ENCODE measurements around the gene PPP1R2B.

PPP1R2B gene

GRCh38 chr5:156865427-156865826 lies 15.3 kb downstream of the PPP1R2B start:
- FAIRE-seq = no peak
- no peak for TF ChIP-seq POU2F2 (IDR thresholded peaks at IDR 0.05; ENCODE audit: low read depth, low read length)
- no peak for TF ChIP-seq POLR2A (IDR thresholded peaks at IDR 0.05; ENCODE audit: low read depth, low read length)
- TF ChIP-seq POLR2AphosphoS5 (IDR thresholded peaks at IDR 0.05; ENCODE audit: low read depth, low read length) = no peak
- no peak for TF ChIP-seq PAX5 (IDR thresholded peaks at IDR 0.05; ENCODE audit: insufficient read depth, low read length, severe bottlenecking)
- no peak for TF ChIP-seq TAF1 (IDR thresholded peaks at IDR 0.05; ENCODE audit: low read depth, low read length)
- TF ChIP-seq SPI1 (IDR thresholded peaks at IDR 0.05; ENCODE audit: low read depth, low read length) = no peak
- DNase-seq (ENCODE audit: insufficient read length, low spot score) = no peak

- FAIRE-seq (no peak), DNase-seq (ENCODE audit: insufficient read length, low spot score) (no peak)
- TF ChIP-seq POU2F2 (IDR thresholded peaks at IDR 0.05; ENCODE audit: low read depth, low read length) (no peak), PAX5 (IDR thresholded peaks at IDR 0.05; ENCODE audit: insufficient read depth, low read length, severe bottlenecking) (no peak), POLR2AphosphoS5 (IDR thresholded peaks at IDR 0.05; ENCODE audit: low read depth, low read length) (no peak), SPI1 (IDR thresholded peaks at IDR 0.05; ENCODE audit: low read depth, low read length) (no peak), POLR2A (IDR thresholded peaks at IDR 0.05; ENCODE audit: low read depth, low read length) (no peak), TAF1 (IDR thresholded peaks at IDR 0.05; ENCODE audit: low read depth, low read length) (no peak)
These were observed 20.4 kb downstream of the PPP1R2B start for GRCh38 chr5:156870498-156870839.

- no peak for DNase-seq (ENCODE audit: insufficient read length, low spot score)
- TF ChIP-seq PAX5 (IDR thresholded peaks at IDR 0.05; ENCODE audit: insufficient read depth, low read length, severe bottlenecking) (no peak), SPI1 (IDR thresholded peaks at IDR 0.05; ENCODE audit: low read depth, low read length) (no peak), POLR2A (IDR thresholded peaks at IDR 0.05; ENCODE audit: low read depth, low read length) (no peak)
- FAIRE-seq = no peak
These were observed 21.1 kb downstream of the PPP1R2B start for GRCh38 chr5:156871212-156871611.

- DNase-seq (ENCODE audit: insufficient read length, low spot score) (no peak), FAIRE-seq (no peak)
- TF ChIP-seq POLR2AphosphoS5 (IDR thresholded peaks at IDR 0.05; ENCODE audit: low read depth, low read length) (no peak), TAF1 (IDR thresholded peaks at IDR 0.05; ENCODE audit: low read depth, low read length) (no peak), POU2F2 (IDR thresholded peaks at IDR 0.05; ENCODE audit: low read depth, low read length) (no peak), POLR2A (IDR thresholded peaks at IDR 0.05; ENCODE audit: low read depth, low read length) (no peak), SPI1 (IDR thresholded peaks at IDR 0.05; ENCODE audit: low read depth, low read length) (no peak), PAX5 (IDR thresholded peaks at IDR 0.05; ENCODE audit: insufficient read depth, low read length, severe bottlenecking) (no peak)
These were observed 29.7 kb downstream of the PPP1R2B start for GRCh38 chr5:156879665-156880285.

- no peak for FAIRE-seq
- DNase-seq (ENCODE audit: insufficient read length, low spot score) = no peak
- no peak for TF ChIP-seq SPI1 (IDR thresholded peaks at IDR 0.05; ENCODE audit: low read depth, low read length)
- no peak for TF ChIP-seq POLR2A (IDR thresholded peaks at IDR 0.05; ENCODE audit: low read depth, low read length)
- no peak for TF ChIP-seq PAX5 (IDR thresholded peaks at IDR 0.05; ENCODE audit: insufficient read depth, low read length, severe bottlenecking)
- no peak for TF ChIP-seq POLR2AphosphoS5 (IDR thresholded peaks at IDR 0.05; ENCODE audit: low read depth, low read length)
- TF ChIP-seq TAF1 (IDR thresholded peaks at IDR 0.05; ENCODE audit: low read depth, low read length) = no peak
- TF ChIP-seq POU2F2 (IDR thresholded peaks at IDR 0.05; ENCODE audit: low read depth, low read length) = no peak
These were observed 33.3 kb downstream of the PPP1R2B start for GRCh38 chr5:156883316-156883875.

- TF ChIP-seq SPI1 (IDR thresholded peaks at IDR 0.05; ENCODE audit: low read depth, low read length) = no peak
- no peak for TF ChIP-seq POU2F2 (IDR thresholded peaks at IDR 0.05; ENCODE audit: low read depth, low read length)
- no peak for TF ChIP-seq TAF1 (IDR thresholded peaks at IDR 0.05; ENCODE audit: low read depth, low read length)
- no peak for TF ChIP-seq PAX5 (IDR thresholded peaks at IDR 0.05; ENCODE audit: insufficient read depth, low read length, severe bottlenecking)
- TF ChIP-seq POLR2A (IDR thresholded peaks at IDR 0.05; ENCODE audit: low read depth, low read length) = no peak
- no peak for TF ChIP-seq POLR2AphosphoS5 (IDR thresholded peaks at IDR 0.05; ENCODE audit: low read depth, low read length)
These were observed 38.4 kb downstream of the PPP1R2B start for GRCh38 chr5:156888520-156888919.

GRCh38 chr5:156892223-156892622 lies 42.1 kb downstream of the PPP1R2B start:
- DNase-seq (ENCODE audit: insufficient read length, low spot score) (no peak), FAIRE-seq (no peak)
- TF ChIP-seq PAX5 (IDR thresholded peaks at IDR 0.05; ENCODE audit: insufficient read depth, low read length, severe bottlenecking) (no peak), POLR2A (IDR thresholded peaks at IDR 0.05; ENCODE audit: low read depth, low read length) (no peak), POU2F2 (IDR thresholded peaks at IDR 0.05; ENCODE audit: low read depth, low read length) (no peak), POLR2AphosphoS5 (IDR thresholded peaks at IDR 0.05; ENCODE audit: low read depth, low read length) (no peak), TAF1 (IDR thresholded peaks at IDR 0.05; ENCODE audit: low read depth, low read length) (no peak), SPI1 (IDR thresholded peaks at IDR 0.05; ENCODE audit: low read depth, low read length) (0 out of 2 replicates have a peak, but pooled peaks have one; percentile 19)

More at GRCh38 chr5:156888520-156888919, 38.4 kb downstream of the PPP1R2B start:
- DNase-seq (ENCODE audit: insufficient read length, low spot score) (no peak), FAIRE-seq (no peak)

- DNase-seq (ENCODE audit: insufficient read length, low spot score) (no peak), FAIRE-seq (no peak)
- TF ChIP-seq POU2F2 (IDR thresholded peaks at IDR 0.05; ENCODE audit: low read depth, low read length) (no peak), POLR2A (IDR thresholded peaks at IDR 0.05; ENCODE audit: low read depth, low read length) (no peak), SPI1 (IDR thresholded peaks at IDR 0.05; ENCODE audit: low read depth, low read length) (no peak), POLR2AphosphoS5 (IDR thresholded peaks at IDR 0.05; ENCODE audit: low read depth, low read length) (no peak), PAX5 (IDR thresholded peaks at IDR 0.05; ENCODE audit: insufficient read depth, low read length, severe bottlenecking) (no peak), TAF1 (IDR thresholded peaks at IDR 0.05; ENCODE audit: low read depth, low read length) (no peak)
These were observed 42.8 kb downstream of the PPP1R2B start for GRCh38 chr5:156892864-156893263.

- FAIRE-seq (peak; percentile 55), DNase-seq (ENCODE audit: insufficient read length, low spot score) (no peak)
- TF ChIP-seq TAF1 (IDR thresholded peaks at IDR 0.05; ENCODE audit: low read depth, low read length) (no peak), SPI1 (IDR thresholded peaks at IDR 0.05; ENCODE audit: low read depth, low read length) (peak; percentile 92)
These were observed 43.4 kb downstream of the PPP1R2B start for GRCh38 chr5:156893517-156893916.

- TF ChIP-seq POLR2A (IDR thresholded peaks at IDR 0.05; ENCODE audit: low read depth, low read length) = no peak
- no peak for TF ChIP-seq POLR2AphosphoS5 (IDR thresholded peaks at IDR 0.05; ENCODE audit: low read depth, low read length)
- TF ChIP-seq POU2F2 (IDR thresholded peaks at IDR 0.05; ENCODE audit: low read depth, low read length) = no peak
- no peak for TF ChIP-seq PAX5 (IDR thresholded peaks at IDR 0.05; ENCODE audit: insufficient read depth, low read length, severe bottlenecking)
- no peak for TF ChIP-seq TAF1 (IDR thresholded peaks at IDR 0.05; ENCODE audit: low read depth, low read length)
- TF ChIP-seq SPI1 (IDR thresholded peaks at IDR 0.05; ENCODE audit: low read depth, low read length) = no peak
- no peak for FAIRE-seq
- DNase-seq (ENCODE audit: insufficient read length, low spot score) = no peak
These were observed 46.5 kb downstream of the PPP1R2B start for GRCh38 chr5:156896546-156896945.
